ENCODE data around the gene FHIT.

Gene FHIT

GRCh38 chr3:60304112-60304511, 947.1 kb downstream of the FHIT start:
- no peak for DNase-seq

GRCh38 chr3:60303160-60303559, 948.1 kb downstream of the FHIT start:
- no peak for DNase-seq

GRCh38 chr3:60301142-60301541, 950.1 kb downstream of the FHIT start:
- DNase-seq: no peak

- DNase-seq: no peak
Measured at GRCh38 chr3:60298141-60298540, 953.1 kb downstream of the FHIT start.

GRCh38 chr3:60294181-60294580, 957.1 kb downstream of the FHIT start:
- DNase-seq: no peak

GRCh38 chr3:60291115-60291514, 960.1 kb downstream of the FHIT start:
- DNase-seq: no peak

- no peak for DNase-seq
Measured at GRCh38 chr3:60290122-60290492, 961.1 kb downstream of the FHIT start.

- no peak for DNase-seq
Measured at GRCh38 chr3:60289341-60290121, 961.7 kb downstream of the FHIT start.

GRCh38 chr3:60282866-60283265, 968.4 kb downstream of the FHIT start:
- DNase-seq: no peak

- DNase-seq: no peak
Measured at GRCh38 chr3:60281970-60282369, 969.3 kb downstream of the FHIT start.

- DNase-seq: no peak
Measured at GRCh38 chr3:60277361-60277800, 973.9 kb downstream of the FHIT start.

- DNase-seq: no peak
Measured at GRCh38 chr3:60276615-60277014, 974.6 kb downstream of the FHIT start.

- DNase-seq: no peak
Measured at GRCh38 chr3:60274646-60275045, 976.6 kb downstream of the FHIT start.

GRCh38 chr3:60274098-60274497, 977.2 kb downstream of the FHIT start:
- no peak for DNase-seq

- DNase-seq: no peak
Measured at GRCh38 chr3:60269829-60270266, 981.4 kb downstream of the FHIT start.

- DNase-seq: no peak
Measured at GRCh38 chr3:60269377-60269776, 981.9 kb downstream of the FHIT start.

- DNase-seq: no peak
Measured at GRCh38 chr3:60268123-60268522, 983.1 kb downstream of the FHIT start.

GRCh38 chr3:60266444-60266843, 984.8 kb downstream of the FHIT start:
- no peak for DNase-seq

GRCh38 chr3:60263191-60263590, 988.1 kb downstream of the FHIT start:
- no peak for DNase-seq

GRCh38 chr3:60262546-60262945, 988.7 kb downstream of the FHIT start:
- no peak for DNase-seq

- DNase-seq: no peak
Measured at GRCh38 chr3:60260546-60260945, 990.7 kb downstream of the FHIT start.

GRCh38 chr3:60250810-60251209, 1000.4 kb downstream of the FHIT start:
- DNase-seq: no peak

- DNase-seq: no peak
Measured at GRCh38 chr3:60250206-60250605, 1001.0 kb downstream of the FHIT start.

- peak; percentile 4 to 74 for DNase-seq
Measured at GRCh38 chr3:60246361-60246760, 1004.9 kb downstream of the FHIT start.

- no peak for DNase-seq
Measured at GRCh38 chr3:60243456-60243855, 1007.8 kb downstream of the FHIT start.
